Right atrium auricular region (tissue), 2 donors: ENCODE results near the gene PDXP. TPM values are rescaled to one million over a fixed set of nuclear protein-coding genes. Genes with fewer than 3 reads are reported as not detected.
"Not testable (repeated sequence)": the region's sequence is repeated elsewhere in the genome, so short reads cannot be mapped to it uniquely, and the experiment has no call there.

Source experiments
- DNase-seq: peaks from one replicate; pipeline ENCODE4 v3.0.0-alpha.2; 2019; ENCODE audit warnings: low spot score
- H3K27ac ChIP-seq, 2 donors: fragments of 200-600 bp; sonication (generic); 1 replicate in 1 of 2; 2 replicates in 1 of 2; pipeline ENCODE4 v1.5.1; 2016 to 2019
- H3K27me3 ChIP-seq, 2 donors: fragments of 200-600 bp; sonication (generic); one replicate each; pipeline versions ENCODE4 v1.5.1 to v1.6.0; 2017 to 2019
- H3K36me3 ChIP-seq: fragments of 200-600 bp; sonication (generic); one replicate; pipeline ENCODE4 v1.5.1; 2016
- H3K4me1 ChIP-seq, 2 donors: fragments of 200-600 bp; sonication (generic); one replicate each; pipeline versions ENCODE4 v1.5.1 to v1.6.0; 2017 to 2019
- H3K4me3 ChIP-seq, 2 donors: fragments of 200-600 bp; sonication (generic); 1 replicate in 1 of 2; 2 replicates in 1 of 2; pipeline ENCODE4 v1.5.1; 2017 to 2019; ENCODE audit warnings: mild to moderate bottlenecking in 1 of 2, moderate library complexity in 1 of 2
- H3K9me3 ChIP-seq, 2 donors: fragments of 200-600 bp; sonication (generic); one replicate each; pipeline ENCODE4 v1.5.1; 2019
- total RNA-seq, 2 donors: library from RNA; depleted of rRNA; stranded (reverse); fragments of >200 nt; gene quantifications; one replicate each; pipeline ENCODE4 v1.1.0, GENCODE V29; 2016
- TF ChIP-seq, protein P1 (sequence below), 2 donors: fragments of 200-600 bp; sonication (generic); IDR thresholded peaks; one replicate each; pipeline ENCODE4 v1.5.1; 2019; ENCODE audit warnings: antibody characterized with exemption in 2 of 2

The PDXP gene
- 10 to 100 TPM; 15.7 to 32.0 TPM for total RNA-seq

DNA sequence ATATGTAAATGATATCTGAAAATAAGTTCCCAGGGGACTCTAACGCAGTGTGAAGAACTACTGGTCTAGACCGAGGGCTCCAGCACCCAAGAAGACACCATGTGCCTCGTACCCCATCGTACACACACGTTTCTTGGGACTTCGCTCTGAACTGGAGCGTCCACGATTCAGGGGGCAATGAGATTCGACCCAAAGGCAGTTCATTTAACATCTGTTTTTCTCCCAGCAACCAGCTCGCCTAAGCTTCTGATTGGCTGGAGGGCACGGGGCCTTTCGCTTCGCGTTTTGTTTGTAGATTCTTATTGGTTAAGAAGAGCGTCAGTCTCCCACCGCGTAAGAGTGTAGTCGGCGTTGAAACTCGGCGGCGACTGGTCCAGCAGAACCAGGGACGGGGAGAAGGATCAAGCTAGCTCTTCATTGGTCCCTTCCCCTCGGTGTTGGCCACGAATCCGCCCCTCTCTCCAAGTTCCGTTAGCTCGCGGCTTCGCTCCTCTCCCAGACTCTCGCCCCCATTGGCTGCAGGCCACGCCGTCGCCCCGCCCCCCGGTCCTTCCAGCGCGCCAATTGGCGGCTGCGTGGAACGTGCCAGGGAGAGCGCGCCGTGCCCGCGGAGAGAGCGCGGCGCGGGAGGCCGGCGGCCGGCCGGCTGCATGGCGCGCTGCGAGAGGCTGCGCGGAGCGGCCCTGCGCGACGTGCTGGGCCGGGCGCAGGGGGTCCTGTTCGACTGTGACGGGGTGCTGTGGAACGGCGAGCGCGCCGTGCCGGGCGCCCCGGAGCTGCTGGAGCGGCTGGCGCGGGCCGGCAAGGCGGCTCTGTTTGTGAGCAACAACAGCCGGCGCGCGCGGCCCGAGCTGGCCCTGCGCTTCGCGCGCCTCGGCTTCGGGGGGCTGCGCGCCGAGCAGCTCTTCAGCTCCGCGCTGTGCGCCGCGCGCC is at the start of gene PDXP:
PDXP (plus strand) TSS at position 591 of the 933 bp plus-strand sequence; CDS start at position 651, 60 bp downstream.
- Histone ChIP-seq H3K36me3 (no peaks in the 10 kb centered on the region), H3K4me1 (peaks cover 0 to 46% of the 10 kb centered on the region in 2 donors), H3K9me3 (no peaks in the 10 kb centered on the region), H3K4me3 (peak within 1 kb of the TSS; percentile 54 to 63), H3K27me3 (no peaks in the 10 kb centered on the region), H3K27ac (peak within 1 kb of the TSS; percentile 77 to 81)
- TF ChIP-seq, protein P1, sequence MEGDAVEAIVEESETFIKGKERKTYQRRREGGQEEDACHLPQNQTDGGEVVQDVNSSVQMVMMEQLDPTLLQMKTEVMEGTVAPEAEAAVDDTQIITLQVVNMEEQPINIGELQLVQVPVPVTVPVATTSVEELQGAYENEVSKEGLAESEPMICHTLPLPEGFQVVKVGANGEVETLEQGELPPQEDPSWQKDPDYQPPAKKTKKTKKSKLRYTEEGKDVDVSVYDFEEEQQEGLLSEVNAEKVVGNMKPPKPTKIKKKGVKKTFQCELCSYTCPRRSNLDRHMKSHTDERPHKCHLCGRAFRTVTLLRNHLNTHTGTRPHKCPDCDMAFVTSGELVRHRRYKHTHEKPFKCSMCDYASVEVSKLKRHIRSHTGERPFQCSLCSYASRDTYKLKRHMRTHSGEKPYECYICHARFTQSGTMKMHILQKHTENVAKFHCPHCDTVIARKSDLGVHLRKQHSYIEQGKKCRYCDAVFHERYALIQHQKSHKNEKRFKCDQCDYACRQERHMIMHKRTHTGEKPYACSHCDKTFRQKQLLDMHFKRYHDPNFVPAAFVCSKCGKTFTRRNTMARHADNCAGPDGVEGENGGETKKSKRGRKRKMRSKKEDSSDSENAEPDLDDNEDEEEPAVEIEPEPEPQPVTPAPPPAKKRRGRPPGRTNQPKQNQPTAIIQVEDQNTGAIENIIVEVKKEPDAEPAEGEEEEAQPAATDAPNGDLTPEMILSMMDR (IDR thresholded peaks at IDR 0.05) = no peak
- peak; percentile 100 for DNase-seq

DNA sequence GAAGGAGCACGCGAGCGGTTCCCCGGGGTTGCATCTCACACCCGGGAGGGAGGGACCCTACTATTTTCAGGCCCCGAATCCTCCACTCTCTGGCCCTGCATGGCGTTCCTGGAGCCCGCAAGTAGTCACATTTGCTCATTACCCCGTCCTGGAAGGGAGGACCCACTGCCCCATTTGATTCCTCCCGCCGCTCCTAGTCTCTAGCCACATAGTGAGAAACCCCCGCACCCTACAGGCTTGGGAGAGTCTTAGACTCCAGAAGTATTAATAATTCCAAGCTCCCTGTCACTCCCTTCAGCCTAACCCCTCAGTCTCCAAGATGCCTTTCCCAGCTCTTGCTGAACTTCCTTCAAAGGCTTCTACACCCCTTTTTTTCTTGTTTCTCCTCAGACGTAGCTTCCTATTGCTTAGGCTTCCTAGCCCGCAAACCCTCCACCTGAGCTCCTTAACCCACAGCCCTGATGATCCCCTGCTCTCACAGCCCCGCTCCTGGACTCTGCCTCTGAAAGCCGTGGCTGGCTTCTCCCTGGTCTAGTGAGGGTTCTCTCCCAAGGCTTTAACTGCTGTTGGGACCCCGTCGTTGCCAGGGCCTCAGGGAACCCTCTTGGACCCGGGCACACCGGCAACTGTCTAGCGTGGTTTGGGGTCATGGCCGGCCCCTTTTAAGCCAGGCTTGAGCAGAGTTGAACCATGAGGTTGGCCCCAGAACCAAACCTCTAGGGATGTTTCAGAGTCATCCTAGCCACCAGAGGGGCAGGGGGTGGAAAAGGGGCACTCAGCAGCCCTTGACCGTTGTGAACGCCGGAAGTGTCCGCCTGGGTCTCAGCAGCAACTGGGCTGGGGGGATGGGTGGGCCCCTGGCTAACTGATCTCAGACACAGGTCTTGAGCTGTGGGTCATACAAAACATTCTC is 49.0 kb upstream of the PDXP start:
- H3K27me3 ChIP-seq = no peaks in the 10 kb centered on the region
- peaks cover 5% of the 10 kb centered on the region for H3K36me3 ChIP-seq
- DNase-seq = no peak
- H3K4me3 ChIP-seq = peak overlapping the region; percentile 96
- peak overlapping the region; percentile 94 to 95 for H3K27ac ChIP-seq
- no peaks in the 10 kb centered on the region for H3K9me3 ChIP-seq
- TF ChIP-seq, protein P1 (IDR thresholded peaks at IDR 0.05) = no peak
- H3K4me1 ChIP-seq = peaks cover 0 to 39% of the 10 kb centered on the region in 2 donors

- not testable (repeated sequence) for H3K27me3 ChIP-seq, H3K9me3 ChIP-seq, DNase-seq, H3K36me3 ChIP-seq
- Histone ChIP-seq H3K4me1 (peaks cover 0 to 39% of the 10 kb centered on the region in 2 donors), H3K27ac (peak overlapping the region in 1 of 2 donors; percentile 94), H3K4me3 (peak overlapping the region in 1 of 2 donors; percentile 96)
These were observed 48.4 kb upstream of the PDXP start for GRCh38 chr22:37610153-37610475.

DNA sequence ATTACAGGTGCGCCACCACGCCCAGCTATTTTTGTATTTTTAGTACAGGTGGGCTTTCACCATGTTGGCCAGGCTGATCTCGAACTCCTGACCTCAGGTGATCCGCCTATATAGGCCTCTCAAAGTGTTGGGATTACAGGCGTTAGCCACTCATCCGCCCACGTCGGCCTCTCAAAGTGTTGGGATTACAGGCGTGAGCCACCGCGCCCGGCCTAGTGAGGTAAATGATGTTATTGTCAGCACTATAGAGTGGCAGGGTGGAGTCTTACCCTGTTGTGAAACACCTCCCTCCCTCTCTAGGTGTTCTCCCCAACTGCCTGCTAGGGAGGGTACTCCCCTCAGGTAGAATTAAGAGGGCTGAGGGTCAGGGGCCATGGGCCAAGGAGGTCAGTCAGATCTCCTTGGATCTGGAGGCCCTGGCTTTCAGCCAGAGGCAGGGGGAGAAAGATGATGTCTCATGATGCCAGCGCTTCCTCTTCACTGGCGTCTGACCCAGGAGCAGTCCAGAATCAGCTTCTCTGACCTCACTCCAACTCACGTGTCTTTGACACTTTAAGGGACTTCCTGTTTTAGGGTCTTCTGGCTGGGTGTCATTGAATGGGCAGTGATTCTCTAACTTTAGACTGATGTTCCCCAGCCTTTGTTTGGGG is 47.9 kb upstream of the PDXP start:
- peaks cover 0 to 39% of the 10 kb centered on the region in 2 donors for H3K4me1 ChIP-seq
- DNase-seq = no peak
- H3K36me3 ChIP-seq = peaks cover 6% of the 10 kb centered on the region
- TF ChIP-seq, protein P1 (IDR thresholded peaks at IDR 0.05) = no peak
- H3K4me3 ChIP-seq = no peak overlapping the region
- no peak overlapping the region for H3K27ac ChIP-seq
- no peaks in the 10 kb centered on the region for H3K27me3 ChIP-seq
- H3K9me3 ChIP-seq = no peaks in the 10 kb centered on the region

- no peaks in the 10 kb centered on the region for H3K9me3 ChIP-seq
- H3K36me3 ChIP-seq = peaks cover 7% of the 10 kb centered on the region
- no peak overlapping the region for H3K4me3 ChIP-seq
- no peak for DNase-seq
- H3K27me3 ChIP-seq = no peaks in the 10 kb centered on the region
- peaks cover 0 to 39% of the 10 kb centered on the region in 2 donors for H3K4me1 ChIP-seq
- H3K27ac ChIP-seq = no peak overlapping the region
- TF ChIP-seq, protein P1 (IDR thresholded peaks at IDR 0.05) = no peak
These were observed 47.3 kb upstream of the PDXP start for GRCh38 chr22:37611207-37611606.
